ENCODE measurements around the gene TCN1.
"Not testable (repeated sequence)": the region's sequence is repeated elsewhere in the genome, so short reads cannot be mapped to it uniquely, and the experiment has no call there.

Gene TCN1, protein sequence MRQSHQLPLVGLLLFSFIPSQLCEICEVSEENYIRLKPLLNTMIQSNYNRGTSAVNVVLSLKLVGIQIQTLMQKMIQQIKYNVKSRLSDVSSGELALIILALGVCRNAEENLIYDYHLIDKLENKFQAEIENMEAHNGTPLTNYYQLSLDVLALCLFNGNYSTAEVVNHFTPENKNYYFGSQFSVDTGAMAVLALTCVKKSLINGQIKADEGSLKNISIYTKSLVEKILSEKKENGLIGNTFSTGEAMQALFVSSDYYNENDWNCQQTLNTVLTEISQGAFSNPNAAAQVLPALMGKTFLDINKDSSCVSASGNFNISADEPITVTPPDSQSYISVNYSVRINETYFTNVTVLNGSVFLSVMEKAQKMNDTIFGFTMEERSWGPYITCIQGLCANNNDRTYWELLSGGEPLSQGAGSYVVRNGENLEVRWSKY

DNA sequence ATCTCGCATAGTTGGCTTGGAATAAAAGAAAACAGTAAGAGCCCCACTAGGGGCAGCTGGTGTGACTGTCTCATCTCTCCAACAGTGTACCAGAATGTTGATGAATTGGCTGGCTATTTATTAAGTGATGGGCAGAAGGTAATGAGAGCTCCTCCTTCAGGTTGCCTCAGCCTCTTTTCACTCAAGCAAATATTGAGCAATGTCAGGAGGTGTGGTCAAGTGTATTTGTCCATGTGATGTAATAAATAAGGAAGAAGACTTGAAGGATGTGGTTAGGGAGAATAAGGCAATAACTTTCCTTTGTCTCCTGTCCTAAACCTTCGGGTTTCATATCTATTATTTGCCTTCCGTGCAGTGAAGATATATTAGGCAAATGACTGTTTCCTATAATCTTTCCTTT, at the start of gene TCN1:
Gene TCN1 (minus strand): TSS at position 91 of the 400 bp plus-strand sequence. CDS start 17 bp downstream, at position 74.
- DNase-seq (ENCODE audit: low spot score) = peak; percentile 35

DNA sequence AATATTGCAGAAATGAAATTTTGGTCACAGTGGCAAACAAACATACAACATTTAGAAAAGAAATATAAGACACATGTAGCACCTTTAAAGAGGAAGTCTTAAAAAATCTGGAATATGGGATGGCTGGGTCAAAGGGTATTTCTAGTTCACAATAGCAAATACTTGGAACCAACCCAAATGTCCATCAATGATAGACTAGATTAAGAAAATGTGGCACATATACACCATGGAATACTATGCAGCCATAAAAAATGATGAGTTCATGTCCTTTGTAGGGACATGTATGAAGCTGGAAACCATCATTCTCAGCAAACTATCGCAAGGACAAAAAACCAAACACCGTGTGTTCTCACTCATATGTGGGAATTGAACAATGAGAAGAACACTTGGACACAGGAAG, 37.3 kb upstream of the TCN1 start:
- not testable (repeated sequence) for DNase-seq (ENCODE audit: low spot score)

DNA sequence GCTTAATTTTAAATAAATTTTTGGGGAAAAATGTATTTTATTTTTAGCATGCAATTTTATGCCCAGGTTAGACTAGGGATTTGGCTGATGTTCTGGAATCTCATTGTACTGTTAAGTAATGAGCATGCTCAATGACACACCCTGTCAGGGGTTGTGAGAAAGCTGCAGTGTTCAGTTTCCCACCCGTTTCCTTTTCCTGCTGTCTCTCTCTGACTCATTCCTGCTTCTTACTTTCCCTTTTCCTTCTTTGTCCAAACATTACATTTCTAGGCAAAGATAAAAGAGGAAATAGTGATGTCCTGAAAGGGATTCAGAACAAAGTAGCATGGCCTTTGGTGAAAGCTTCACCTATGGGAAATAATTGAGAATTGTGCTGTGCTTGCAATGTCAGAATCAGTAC, 35.0 kb upstream of the TCN1 start:
- peak; percentile 28 for DNase-seq (ENCODE audit: low spot score)

DNA sequence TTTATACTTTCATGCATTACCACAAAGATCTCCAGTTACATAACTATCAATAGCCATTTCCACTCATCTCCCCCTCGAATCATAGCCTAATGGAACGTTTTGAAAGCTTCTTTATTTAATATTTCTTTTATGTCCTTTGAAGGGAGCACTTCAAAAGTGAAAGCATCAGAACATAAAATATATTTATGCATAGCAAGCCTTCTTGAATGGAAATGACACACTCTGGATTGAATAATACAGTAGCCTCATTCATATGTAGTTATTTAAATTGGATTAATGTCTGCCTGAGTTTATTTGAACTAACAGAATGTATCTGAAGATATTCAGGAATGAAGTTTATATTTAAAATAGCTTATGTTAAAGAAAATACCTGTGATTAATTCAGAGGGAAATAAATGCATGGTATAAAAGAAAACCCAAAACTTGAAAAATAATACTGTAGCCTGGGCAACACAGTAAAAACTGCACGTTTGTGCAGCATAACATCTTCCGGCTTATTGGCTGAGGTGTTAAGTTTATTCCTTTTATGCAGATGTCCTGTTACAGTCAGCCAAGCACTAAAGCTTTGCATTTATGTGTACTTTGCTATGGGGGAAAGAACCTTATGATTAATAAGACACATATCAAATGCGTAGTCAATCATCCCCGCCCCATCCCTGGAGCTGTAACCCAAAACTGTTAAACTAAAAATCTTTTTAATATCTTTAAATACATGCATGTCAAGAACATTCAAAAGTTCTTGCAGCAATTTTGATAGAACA, 34.3 kb upstream of the TCN1 start:
- DNase-seq (ENCODE audit: low spot score) = no peak

DNA sequence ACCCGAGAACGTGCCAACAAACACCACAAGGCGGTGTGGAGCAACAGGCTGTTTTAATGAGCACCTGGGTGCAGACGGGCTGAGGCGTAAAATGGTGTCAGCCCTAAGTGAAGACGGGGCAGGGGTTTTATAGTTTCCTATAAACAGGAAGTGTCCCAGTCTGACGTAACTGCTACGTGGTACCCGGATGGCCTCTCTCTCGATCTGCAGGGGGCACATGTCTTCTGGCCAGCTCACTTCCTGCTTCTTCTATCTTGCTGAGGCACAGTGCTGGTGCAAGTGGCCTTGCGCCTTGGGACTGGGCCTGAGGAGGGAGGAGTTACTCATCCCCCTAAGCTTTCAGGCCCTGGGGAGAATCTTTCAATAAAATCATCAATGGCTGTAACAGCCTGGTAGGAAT, 33.2 kb upstream of the TCN1 start:
- no peak for DNase-seq (ENCODE audit: low spot score)

DNA sequence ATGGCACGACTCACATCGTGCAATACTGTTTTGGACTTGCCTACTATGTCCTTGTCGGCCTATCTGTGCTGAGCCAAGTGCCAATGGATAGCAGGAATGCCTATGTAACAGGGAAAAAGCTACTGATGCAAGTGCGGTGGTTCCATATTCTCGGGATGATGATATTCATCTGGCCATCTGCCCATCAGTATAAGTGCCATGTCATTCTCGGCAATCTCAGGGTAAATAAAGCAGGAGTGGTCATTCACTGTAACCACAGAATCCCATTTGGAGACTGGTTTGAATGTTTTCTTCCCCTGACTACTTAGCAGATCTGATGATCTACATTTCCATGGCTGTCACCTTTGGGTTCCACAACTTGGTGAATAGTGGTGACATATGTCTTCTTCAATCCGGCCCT, 32.4 kb upstream of the TCN1 start:
- DNase-seq (ENCODE audit: low spot score) = no peak

DNA sequence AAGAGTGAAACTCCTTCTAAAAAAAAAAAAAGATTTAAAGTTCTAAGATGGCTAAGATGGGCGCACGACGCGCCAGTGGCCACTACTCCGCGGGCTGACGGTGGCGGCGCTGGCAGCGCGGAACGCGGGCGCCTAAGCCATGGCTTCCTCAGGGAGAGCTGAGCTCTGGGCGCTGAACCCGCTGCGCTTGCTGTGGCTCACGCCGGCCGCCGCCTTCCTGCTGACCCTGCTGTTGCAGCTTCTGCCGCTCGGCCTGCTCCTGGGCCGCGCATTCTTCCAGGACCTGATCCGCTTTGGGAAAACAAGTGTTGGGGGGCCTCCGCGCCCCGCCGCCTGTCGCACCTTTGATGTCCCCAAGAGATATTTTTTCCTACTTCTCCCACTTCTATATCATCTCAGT, 31.8 kb upstream of the TCN1 start:
- DNase-seq (ENCODE audit: low spot score) = no peak

DNA sequence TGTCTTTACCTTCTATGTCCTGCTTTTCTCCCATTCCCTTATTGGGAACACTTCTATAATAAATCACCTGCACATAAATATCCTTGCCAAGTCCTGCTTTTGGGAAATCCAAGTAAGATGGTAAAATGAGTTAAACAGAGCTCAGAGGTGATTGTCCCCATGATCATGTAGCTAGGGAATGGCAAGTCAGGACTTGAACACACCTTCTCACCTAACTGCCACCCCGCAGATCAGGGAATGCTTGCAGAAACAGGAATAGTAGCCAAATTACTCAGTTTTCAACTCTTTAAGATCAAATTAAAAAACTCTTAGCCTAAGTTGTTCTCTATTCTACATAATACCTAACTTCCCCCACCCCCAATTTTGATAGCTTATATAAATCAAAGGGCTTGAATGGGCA, 28.3 kb upstream of the TCN1 start:
- DNase-seq (ENCODE audit: low spot score) = no peak

DNA sequence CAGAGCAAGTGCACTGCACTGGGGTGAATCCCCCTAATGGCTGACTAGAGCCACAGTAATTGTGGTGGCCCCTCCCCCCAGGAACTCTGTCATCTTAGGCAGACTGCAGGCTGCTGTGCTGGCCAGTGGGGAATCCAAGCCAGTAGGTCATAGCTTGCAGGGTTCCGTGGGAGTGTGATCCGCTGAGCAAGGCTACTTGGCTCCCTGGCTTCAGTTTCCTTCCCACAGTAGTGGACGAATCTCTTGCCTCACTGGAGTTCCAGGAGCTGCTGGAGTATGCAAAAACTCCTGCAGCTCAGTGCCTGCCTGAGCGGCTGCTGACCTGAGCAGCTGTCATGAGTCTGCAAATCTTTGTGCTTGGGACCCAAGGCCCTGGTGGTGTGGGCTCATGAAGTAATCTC, 25.5 kb upstream of the TCN1 start:
- no peak for DNase-seq (ENCODE audit: low spot score)

DNA sequence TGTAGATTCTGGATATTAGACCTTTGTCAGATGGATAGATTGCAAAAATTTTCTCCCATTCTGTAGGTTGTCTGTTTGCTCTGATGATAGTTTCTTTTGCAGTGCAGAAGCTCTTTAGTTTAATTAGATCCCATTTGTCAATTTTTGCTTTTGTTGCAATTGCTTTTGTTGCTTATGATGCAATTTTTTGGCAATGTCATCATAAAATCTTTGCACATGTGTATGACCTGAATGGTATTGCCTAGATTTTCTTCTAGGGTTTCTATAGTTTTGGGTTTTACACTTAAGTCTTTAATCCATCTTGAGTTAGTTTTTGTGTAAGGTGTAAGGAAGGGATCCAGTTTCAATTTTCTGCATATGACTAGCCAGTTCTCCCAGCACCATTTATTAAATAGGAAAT, 20.9 kb upstream of the TCN1 start:
- DNase-seq (ENCODE audit: low spot score) = not testable (repeated sequence)

DNA sequence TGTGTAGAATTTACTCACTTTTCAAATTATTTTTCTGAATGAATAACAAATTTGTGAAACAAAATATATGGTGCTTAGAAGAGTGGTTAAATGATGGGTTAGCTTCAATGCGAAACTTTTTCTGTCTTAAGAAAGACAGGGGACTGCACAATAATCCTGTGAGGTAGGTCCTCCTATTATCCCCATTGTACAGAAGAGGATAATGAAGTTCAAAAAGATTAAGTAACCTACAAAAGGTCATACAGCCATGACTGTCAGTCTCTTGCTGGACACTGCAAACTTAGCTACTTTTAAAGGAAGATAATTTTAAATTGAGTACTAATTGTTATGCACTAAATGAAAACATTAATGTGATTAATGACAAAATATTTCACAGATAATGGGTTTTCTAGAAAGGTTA, 17.3 kb upstream of the TCN1 start:
- no peak for DNase-seq (ENCODE audit: low spot score)

DNA sequence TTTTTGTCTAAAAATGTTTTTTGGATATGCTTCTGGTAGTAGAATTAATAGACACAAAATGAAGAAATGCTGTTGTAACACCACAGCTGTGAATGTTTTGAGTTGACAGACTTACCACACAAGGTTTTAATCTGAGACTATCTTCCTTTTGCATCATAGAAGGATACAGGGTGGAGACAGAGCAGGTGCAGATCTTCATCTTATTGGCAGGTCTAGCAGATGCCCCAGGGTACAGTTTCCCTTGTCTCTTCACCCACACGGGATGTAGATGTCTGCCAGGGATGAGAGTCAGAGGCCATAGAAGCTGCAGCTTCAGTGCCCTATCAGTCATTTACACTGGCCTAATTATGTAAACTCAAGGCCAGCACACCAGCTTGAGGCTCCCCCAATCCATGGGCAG, 13.3 kb upstream of the TCN1 start:
- no peak for DNase-seq (ENCODE audit: low spot score)

DNA sequence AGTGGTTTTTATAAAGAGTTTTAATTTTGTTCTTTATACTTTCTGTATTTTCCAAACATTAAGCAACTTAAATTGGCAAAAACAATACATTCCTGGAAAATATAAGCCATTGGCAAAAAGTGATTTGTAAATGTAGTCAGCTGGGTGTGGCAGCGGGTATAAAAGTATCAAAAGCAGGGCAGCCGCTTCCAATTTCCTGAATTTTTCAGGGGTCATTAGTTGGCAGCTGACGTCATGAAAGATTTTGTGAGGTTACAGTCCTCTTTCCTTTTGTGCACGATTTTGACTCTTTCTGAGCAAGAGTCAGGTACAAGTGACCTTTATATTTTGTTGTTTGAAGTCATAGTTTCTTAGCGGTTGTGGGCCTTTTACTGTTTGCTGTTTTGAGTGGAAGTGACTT, 12.3 kb upstream of the TCN1 start, which contains the start of gene OOSP3:
Gene OOSP3 (plus strand): TSS at position 208 of the 400 bp plus-strand sequence. CDS start 27 bp downstream, at position 235.
- no peak for DNase-seq (ENCODE audit: low spot score)

DNA sequence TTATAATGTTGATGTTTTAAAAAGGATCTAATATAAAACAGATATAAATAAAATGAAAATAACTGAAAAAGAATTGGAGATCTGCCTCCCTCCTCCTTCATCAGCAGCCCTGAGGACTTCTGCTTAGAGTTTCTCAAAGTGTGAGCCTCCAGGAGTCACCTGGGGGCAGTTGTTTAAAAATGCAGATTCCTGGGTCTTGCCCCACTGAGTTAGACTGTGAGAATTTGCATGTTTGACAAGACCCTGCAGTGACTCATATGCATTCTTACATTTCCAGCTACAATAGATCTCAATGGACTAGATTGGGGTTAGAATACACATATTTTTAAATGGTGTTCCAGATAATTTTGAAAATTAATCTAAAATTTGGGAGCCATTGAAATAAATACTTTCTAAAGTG, 11.5 kb upstream of the TCN1 start:
- no peak for DNase-seq (ENCODE audit: low spot score)

DNA sequence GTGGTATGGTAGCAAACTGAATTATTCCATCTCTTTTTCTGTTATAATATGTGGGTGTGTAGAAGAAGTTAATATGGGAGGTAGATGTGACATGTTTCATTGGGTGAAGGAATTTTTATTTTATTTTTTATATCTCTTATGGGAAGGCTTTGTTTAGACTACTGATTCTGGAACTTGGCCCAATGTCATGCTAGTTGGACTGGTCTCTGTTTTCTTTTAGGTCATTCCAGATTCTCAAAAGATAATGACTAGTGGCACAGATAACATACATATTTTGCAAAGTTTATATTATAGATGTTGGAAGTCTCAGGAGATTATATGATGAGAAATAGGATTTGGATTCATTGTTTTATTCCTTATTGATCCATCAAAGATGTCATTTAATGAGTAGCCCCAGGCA, 11.0 kb upstream of the TCN1 start:
- no peak for DNase-seq (ENCODE audit: low spot score)

DNA sequence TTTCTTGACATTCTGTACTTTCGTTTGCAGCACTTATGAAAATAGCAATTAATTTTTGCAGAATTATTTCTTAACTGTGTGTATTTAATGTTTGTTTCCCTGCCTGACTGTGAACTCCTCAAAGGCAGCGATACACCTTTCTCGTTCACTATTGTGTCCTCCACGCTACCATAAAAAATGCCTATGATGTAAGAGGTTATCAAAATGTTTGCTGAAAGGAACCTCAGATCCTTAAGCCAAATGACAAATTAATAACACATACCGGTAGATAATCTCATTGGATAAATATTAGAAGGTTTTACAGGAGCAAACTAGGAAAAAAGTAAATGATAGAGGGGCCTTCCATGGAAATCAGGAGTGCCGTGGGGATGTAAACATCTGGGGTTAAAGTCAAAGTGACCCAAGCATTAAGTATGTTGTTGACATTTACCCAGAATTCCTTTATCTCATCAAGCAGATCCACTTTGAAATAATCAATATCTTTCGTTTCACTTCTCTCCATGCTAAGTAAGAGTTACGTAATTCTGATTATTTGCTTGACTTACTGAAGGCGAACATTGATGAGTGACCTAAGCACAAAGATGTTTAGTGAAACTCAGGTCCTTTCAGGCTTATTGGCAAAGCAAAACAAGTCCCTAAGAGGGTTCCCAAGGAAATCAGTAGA, 9.7 kb upstream of the TCN1 start:
- no peak for DNase-seq (ENCODE audit: low spot score)

DNA sequence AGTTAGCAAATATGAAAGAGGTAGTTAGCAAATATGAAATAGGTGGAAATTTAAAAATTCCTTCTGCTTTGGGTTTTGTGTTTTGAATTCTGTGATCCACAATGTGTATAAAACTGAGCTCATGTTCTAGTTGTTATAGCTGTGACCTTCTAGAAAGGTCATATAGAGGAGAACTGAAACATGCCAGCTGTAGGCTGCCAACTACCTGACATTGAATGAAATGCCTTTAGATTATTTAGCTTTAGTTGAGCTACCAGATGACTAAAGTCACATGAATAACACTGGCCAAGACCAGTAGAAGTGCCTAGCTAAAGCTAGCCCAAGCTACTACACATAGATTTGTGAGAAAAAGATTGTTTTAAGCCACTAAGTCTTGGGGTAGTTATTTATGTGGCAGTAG, 5.8 kb upstream of the TCN1 start:
- no peak for DNase-seq (ENCODE audit: low spot score)

DNA sequence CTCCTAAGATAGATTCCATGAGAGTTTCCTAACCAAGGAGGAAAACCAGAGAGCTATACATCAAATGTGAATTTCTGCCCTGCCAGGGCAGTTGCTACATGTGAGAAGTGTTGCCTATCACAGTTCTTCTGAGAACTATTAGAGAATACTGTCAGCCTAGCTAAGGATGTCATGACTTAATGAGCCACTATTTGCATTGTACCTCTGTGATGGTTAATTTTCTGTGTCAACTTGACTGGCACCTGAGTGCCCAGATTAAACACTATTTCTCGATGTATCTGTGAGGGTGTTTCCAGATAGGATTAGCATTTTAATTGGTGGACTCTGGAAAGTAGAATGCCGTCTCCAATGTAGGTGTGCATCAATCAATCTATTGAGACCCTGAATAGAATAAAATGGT, 1.7 kb upstream of the TCN1 start:
- DNase-seq (ENCODE audit: low spot score) = no peak

DNA sequence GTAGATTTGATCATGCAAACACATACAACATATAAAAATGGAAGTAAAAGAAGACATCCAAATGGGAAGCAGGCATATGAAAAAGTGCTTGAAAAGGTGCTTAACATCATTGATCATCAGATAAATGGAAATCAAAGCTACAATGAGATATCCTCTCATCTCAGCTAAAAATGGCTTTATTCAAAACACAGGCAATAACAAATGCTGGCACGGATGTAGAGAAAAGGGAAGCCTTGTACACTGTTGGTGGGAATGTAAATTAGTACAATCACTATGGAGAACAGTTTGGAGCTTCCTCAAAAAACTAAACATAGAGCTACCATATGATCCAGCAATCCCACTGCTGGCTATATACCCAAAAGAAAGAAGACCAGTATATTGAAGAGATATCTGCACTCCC, 549 bp upstream of the TCN1 start:
- DNase-seq (ENCODE audit: low spot score) = no peak

DNA sequence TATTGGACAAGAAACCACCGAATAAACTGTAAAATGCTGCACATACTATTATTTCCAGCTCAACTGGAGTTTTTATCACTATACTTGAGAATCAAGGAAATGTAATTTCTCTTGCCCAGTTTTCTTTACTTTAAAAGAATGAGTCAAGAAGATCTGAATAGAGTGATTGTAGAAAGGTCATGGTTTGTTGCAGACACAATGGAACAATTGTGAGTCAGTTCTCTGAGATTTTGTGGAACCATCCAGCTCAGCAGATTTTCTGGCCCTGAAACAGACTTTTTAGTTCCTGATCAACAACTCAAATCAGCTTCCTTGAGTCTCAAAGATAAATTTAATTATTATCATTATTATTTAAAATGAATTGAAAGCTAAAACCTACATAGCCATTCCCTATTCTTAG, 1.3 kb downstream of the TCN1 start:
- no peak for DNase-seq (ENCODE audit: low spot score)

DNA sequence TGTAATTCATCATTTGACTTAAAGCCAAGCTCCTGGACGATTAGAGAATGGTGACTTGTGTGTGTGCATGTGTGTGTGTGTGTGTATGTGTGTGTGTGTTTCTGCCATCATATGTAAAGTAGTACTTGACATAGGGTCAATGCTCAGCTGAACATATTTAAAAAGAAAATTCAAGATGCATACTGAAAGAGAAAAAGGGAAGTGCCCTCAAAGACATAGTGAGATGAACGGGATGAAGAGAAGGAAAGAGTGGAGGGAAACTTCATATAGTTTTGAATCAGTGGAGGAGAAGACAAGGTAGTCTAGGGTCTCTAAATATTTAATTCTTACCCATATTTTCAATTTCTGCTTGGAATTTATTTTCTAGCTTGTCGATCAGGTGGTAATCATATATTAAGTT, 4.0 kb downstream of the TCN1 start:
- DNase-seq (ENCODE audit: low spot score) = no peak

DNA sequence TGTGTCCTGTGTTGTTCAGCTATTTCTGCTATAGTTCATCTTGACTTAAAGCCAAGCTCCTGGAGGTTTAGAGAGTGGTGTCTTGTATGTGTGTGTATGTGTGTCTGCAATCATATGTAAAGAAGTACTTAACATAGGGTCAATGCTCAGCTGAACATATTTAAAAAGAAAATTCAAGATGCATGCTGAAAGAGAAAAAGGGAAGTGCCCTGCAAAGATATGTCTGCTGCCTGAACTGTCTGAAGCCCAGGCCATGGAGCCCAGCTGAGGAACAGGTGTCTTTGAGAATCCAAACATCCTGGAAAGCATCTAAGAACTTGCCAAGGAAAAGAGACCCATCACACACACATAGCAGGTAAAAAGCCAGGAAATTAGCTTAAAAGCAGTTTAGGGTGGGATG, 6.6 kb downstream of the TCN1 start:
- no peak for DNase-seq (ENCODE audit: low spot score)

Measured in LoVo (cell line).